OCI-LY7 (cell line): ENCODE data around the gene SETBP1. TPM values are rescaled to one million over a fixed set of nuclear protein-coding genes. Genes with fewer than 3 reads are reported as not detected.

Source experiments
- BruUV-seq: library from RNA; stranded (reverse); fragments of 400-500 nt; replicated peaks from 2 replicates; lab custom pipeline; 2021; lab: Mats Ljungman, UMichigan
- CTCF ChIA-PET: fragments of 300-600 bp; sonication (Branson Sonifier 250); formaldehyde crosslinking; loops from one replicate; lab custom pipeline; 2022; ENCODE audit warnings: antibody characterized with exemption; ENCODE audit not compliant: unreplicated experiment; lab: Charles Lee
- POLR2A ChIA-PET: fragments of 300-600 bp; sonication (Branson Sonifier 250); formaldehyde crosslinking; loops from one replicate; lab custom pipeline; 2022; ENCODE audit warnings: antibody characterized with exemption; lab: Charles Lee
- DNase-seq: peaks from one replicate; pipeline ENCODE4 v3.0.0-alpha.2; 2015; ENCODE audit warnings: low spot score
- H2AFZ ChIP-seq: fragments of 200-600 bp; sonication (generic), shearing (Covaris generic); 2 replicates; pipeline ENCODE4 v1.6.1; 2014; ENCODE audit warnings: mild to moderate bottlenecking, antibody characterized with exemption, low read length, moderate library complexity
- H3K27ac ChIP-seq: fragments of 200-600 bp; sonication (generic); 2 replicates; pipeline ENCODE4 v1.5.1; 2014; ENCODE audit warnings: mixed run types, low read depth, mild to moderate bottlenecking, moderate library complexity, low read length, inconsistent platforms; ENCODE audit not compliant: poor library complexity, severe bottlenecking
- H3K36me3 ChIP-seq: fragments of 200-600 bp; sonication (generic); 2 replicates; pipeline ENCODE4 v1.6.1; 2014; ENCODE audit warnings: mild to moderate bottlenecking, antibody characterized with exemption, low read length, moderate library complexity, mixed read lengths; ENCODE audit not compliant: insufficient read depth
- H3K4me1 ChIP-seq: fragments of 200-600 bp; sonication (generic); 2 replicates; pipeline ENCODE4 v1.5.1; 2014; ENCODE audit warnings: mild to moderate bottlenecking, low read length; ENCODE audit not compliant: insufficient read depth, poor library complexity, severe bottlenecking
- H3K4me2 ChIP-seq: fragments of 200-600 bp; sonication (generic); 2 replicates; pipeline ENCODE4 v1.6.1; 2014; ENCODE audit warnings: mild to moderate bottlenecking, low read length
- H3K4me3 ChIP-seq: fragments of 200-600 bp; sonication (generic); 2 replicates; pipeline ENCODE4 v1.5.1; 2014; ENCODE audit warnings: mild to moderate bottlenecking, low read depth, low read length; ENCODE audit not compliant: poor library complexity, severe bottlenecking
- H3K79me2 ChIP-seq: fragments of 200-600 bp; sonication (generic); 2 replicates; pipeline ENCODE4 v1.6.1; 2016; ENCODE audit warnings: low read depth, mild to moderate bottlenecking, low read length, moderate library complexity, mixed read lengths; ENCODE audit not compliant: insufficient read depth
- H3K9me2 ChIP-seq: fragments of 200-600 bp; sonication (generic); 2 replicates; pipeline ENCODE4 v1.6.1; 2016; ENCODE audit warnings: mild to moderate bottlenecking, low read length, mixed read lengths; ENCODE audit not compliant: insufficient read depth
- H3K9me3 ChIP-seq: fragments of 200-600 bp; sonication (generic); 2 replicates; pipeline ENCODE4 v1.6.1; 2014; ENCODE audit warnings: mild to moderate bottlenecking, mixed run types, low read length, mixed read lengths
- H4K20me1 ChIP-seq: fragments of 200-600 bp; sonication (generic); 2 replicates; pipeline ENCODE4 v1.6.1; 2014; ENCODE audit warnings: mild to moderate bottlenecking, antibody characterized with exemption, low read length, moderate library complexity, mixed read lengths; ENCODE audit not compliant: insufficient read depth
- EZH2phosphoT487 ChIP-seq: fragments of 200-600 bp; sonication (generic); IDR thresholded peaks from 2 replicates; pipeline ENCODE4 v1.6.1; 2018; ENCODE audit warnings: low read depth, borderline replicate concordance, mild to moderate bottlenecking, mixed run types, antibody characterized with exemption, low read length, moderate library complexity, mixed read lengths
- intact Hi-C: fragments of 100-400 bp; cut with micrococcal nuclease; formaldehyde crosslinking; loops from one replicate; pipeline ENCODE4 v1.10.0; 2022; ENCODE audit not compliant: unreplicated experiment
- total RNA-seq, 2 experiments: library from RNA; depleted of rRNA in 1 of 2; stranded (reverse); fragments of >200 nt in 1 of 2; shearing (Covaris generic) in 1 of 2; gene quantifications; 2 replicates each; pipeline ENCODE4 v1.2.3, GENCODE V29; 2014 to 2022
- TF ChIP-seq, protein P1 (sequence below): fragments of 200-600 bp; sonication (generic); conservative IDR thresholded peaks from 2 replicates; pipeline ENCODE4 v1.5.1; 2014; ENCODE audit warnings: mild to moderate bottlenecking, antibody characterized with exemption, low read length, moderate library complexity, mixed read lengths

The SETBP1 gene
- total RNA-seq, 2 experiments from 2014 or later = 2.6 to 9.1 TPM

DNA sequence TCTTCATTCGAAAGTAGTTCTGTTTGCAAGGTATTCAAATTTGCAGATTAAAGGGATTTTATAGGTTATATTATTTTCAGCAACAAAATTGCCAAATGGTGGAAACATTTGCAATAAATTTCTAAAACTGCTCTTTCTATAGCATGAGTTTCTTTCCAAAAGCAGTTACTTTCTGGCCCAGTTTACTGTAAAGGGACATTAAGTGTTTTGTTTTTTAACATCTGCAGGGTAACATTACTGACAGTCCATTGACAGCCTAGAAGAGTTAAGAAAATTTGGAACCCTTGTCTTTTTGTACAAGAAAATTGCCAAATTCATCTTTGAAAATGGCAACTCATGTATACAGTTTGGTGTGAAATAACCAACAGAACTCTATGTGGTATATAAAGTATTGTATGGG is 375.1 kb downstream of the SETBP1 start:
- ChIA-PET CTCF (no interaction called here), POLR2A (no interaction called here)
- H3K9me3 ChIP-seq = no peaks in the 10 kb centered on the region
- DNase-seq = no peak
- no peak overlapping the region for H3K4me2 ChIP-seq
- H3K4me1 ChIP-seq = no peaks in the 10 kb centered on the region
- intact Hi-C loops = no loop called here
- H3K79me2 ChIP-seq = no peaks in the 10 kb centered on the region
- H3K27ac ChIP-seq = no peak overlapping the region
- TF ChIP-seq, protein P1, sequence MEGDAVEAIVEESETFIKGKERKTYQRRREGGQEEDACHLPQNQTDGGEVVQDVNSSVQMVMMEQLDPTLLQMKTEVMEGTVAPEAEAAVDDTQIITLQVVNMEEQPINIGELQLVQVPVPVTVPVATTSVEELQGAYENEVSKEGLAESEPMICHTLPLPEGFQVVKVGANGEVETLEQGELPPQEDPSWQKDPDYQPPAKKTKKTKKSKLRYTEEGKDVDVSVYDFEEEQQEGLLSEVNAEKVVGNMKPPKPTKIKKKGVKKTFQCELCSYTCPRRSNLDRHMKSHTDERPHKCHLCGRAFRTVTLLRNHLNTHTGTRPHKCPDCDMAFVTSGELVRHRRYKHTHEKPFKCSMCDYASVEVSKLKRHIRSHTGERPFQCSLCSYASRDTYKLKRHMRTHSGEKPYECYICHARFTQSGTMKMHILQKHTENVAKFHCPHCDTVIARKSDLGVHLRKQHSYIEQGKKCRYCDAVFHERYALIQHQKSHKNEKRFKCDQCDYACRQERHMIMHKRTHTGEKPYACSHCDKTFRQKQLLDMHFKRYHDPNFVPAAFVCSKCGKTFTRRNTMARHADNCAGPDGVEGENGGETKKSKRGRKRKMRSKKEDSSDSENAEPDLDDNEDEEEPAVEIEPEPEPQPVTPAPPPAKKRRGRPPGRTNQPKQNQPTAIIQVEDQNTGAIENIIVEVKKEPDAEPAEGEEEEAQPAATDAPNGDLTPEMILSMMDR = no peak
- TF ChIP-seq EZH2phosphoT487 = no peak
- H3K9me2 ChIP-seq = no peaks in the 10 kb centered on the region
- H3K4me3 ChIP-seq = no peak overlapping the region
- no peak overlapping the region for H2AFZ ChIP-seq
- no TSS peak for BruUV-seq
- no peaks in the 10 kb centered on the region for H4K20me1 ChIP-seq
- H3K36me3 ChIP-seq = no peaks in the 10 kb centered on the region

DNA sequence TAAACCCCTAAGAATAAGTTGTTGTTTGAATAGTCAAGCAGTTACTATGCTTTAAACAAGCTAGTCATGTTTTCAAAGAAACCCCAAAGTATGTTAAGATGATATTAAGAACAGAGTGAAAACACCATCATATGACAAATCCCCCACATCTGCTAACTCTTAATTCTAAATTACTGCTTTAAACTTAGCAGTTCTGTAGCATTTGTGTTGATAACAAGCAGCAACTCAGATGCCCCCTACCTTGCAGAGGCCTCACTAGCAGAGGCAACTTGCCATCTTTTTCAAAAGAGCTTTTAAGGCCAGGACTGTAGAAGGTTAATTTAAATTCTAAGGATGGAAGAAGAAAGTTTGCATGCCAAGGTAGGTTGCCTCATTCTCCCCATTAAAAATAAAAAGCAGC is 376.2 kb downstream of the SETBP1 start:
- no peaks in the 10 kb centered on the region for H3K79me2 ChIP-seq
- no peak overlapping the region for H2AFZ ChIP-seq
- H3K4me2 ChIP-seq = no peak overlapping the region
- BruUV-seq = no TSS peak
- ChIA-PET POLR2A (interaction anchor here (0.7 kb wide), 1 partner anchor 688 kb away, joined by 3 read pairs; no protein-coding TSS in a partner anchor), CTCF (no interaction called here)
- no peaks in the 10 kb centered on the region for H3K36me3 ChIP-seq
- H3K27ac ChIP-seq = no peak overlapping the region
- intact Hi-C loops = no loop called here
- no peaks in the 10 kb centered on the region for H3K9me2 ChIP-seq
- H4K20me1 ChIP-seq = no peaks in the 10 kb centered on the region
- DNase-seq = no peak
- TF ChIP-seq, protein P1 = no peak
- TF ChIP-seq EZH2phosphoT487 = no peak
- H3K4me3 ChIP-seq = no peak overlapping the region
- no peaks in the 10 kb centered on the region for H3K4me1 ChIP-seq
- H3K9me3 ChIP-seq = no peaks in the 10 kb centered on the region

DNA sequence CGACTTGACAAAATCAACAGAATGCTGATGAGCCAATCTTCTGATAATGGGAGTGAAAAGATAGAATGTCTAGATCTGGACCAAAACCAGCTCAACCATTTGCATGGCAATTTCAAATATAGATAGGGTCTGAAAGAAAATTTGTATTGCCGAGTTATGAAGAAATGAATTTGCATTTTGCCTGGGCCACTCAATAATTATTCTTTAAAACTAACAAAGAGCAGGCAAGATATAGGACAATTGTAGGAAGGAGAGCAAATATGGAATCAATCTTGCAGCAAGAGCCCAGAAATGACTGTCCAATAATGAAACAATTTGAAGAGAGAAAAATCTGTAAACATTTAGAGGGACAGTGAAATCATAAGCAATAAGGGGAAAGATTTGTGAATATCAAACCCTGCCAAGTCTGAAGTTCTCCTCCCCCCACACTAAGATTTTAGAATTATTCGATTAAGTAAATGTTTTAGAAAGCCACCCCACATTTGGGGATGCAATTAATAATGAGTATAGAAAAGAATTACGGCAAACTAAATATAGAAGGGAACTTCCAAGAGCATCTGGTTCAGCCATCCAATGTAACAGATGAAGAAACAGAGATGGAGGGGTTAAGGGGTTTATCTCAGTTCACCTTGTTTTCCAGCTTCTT is 377.4 kb downstream of the SETBP1 start:
- intact Hi-C loops = no loop called here
- Histone ChIP-seq H3K4me1 (no peaks in the 10 kb centered on the region), H3K27ac (no peak overlapping the region), H3K79me2 (no peaks in the 10 kb centered on the region), H4K20me1 (no peaks in the 10 kb centered on the region), H3K36me3 (no peaks in the 10 kb centered on the region), H3K4me2 (no peak overlapping the region), H2AFZ (no peak overlapping the region), H3K9me3 (no peaks in the 10 kb centered on the region), H3K9me2 (no peaks in the 10 kb centered on the region), H3K4me3 (no peak overlapping the region)
- CTCF ChIA-PET = no interaction called here
- POLR2A ChIA-PET = no interaction called here
- TF ChIP-seq, protein P1 = no peak
- no peak for TF ChIP-seq EZH2phosphoT487
- DNase-seq = no peak
- BruUV-seq = no TSS peak
